ENCODE data around the gene PRRX2. TPM values are rescaled to one million over a fixed set of nuclear protein-coding genes. Genes with fewer than 3 reads are reported as not detected.

The PRRX2 gene
- 0.13 TPM in 1 of 2 replicates, not detected in the other for total RNA-seq

- Histone ChIP-seq H3K4me3 (ENCODE audit: low read depth, low read length) (no peak within 1 kb of the TSS), H3K36me3 (ENCODE audit: control insufficient read depth, insufficient read depth, low read length) (no peaks in the 10 kb centered on the region), H3K27me3 (ENCODE audit: control insufficient read depth, insufficient read depth, low read length) (peaks cover 31% of the 10 kb centered on the region)
- TF ChIP-seq, protein P1, sequence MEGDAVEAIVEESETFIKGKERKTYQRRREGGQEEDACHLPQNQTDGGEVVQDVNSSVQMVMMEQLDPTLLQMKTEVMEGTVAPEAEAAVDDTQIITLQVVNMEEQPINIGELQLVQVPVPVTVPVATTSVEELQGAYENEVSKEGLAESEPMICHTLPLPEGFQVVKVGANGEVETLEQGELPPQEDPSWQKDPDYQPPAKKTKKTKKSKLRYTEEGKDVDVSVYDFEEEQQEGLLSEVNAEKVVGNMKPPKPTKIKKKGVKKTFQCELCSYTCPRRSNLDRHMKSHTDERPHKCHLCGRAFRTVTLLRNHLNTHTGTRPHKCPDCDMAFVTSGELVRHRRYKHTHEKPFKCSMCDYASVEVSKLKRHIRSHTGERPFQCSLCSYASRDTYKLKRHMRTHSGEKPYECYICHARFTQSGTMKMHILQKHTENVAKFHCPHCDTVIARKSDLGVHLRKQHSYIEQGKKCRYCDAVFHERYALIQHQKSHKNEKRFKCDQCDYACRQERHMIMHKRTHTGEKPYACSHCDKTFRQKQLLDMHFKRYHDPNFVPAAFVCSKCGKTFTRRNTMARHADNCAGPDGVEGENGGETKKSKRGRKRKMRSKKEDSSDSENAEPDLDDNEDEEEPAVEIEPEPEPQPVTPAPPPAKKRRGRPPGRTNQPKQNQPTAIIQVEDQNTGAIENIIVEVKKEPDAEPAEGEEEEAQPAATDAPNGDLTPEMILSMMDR (IDR thresholded peaks at IDR 0.05; ENCODE audit: insufficient read depth, low read length, severe bottlenecking), result no peak
- FAIRE-seq (no peak), DNase-seq (ENCODE audit: low read depth) (no peak)
Observed at GRCh38 chr9:129665389-129665775, at the start of gene PRRX2. Gene PRRX2 (plus strand): TSS chr9:129665647. CDS start chr9:129665868, 221 bp downstream.

- TF ChIP-seq, protein P1 (IDR thresholded peaks at IDR 0.05; ENCODE audit: insufficient read depth, low read length, severe bottlenecking), result peak; percentile 74
Observed at GRCh38 chr9:129617167-129617566, 48.3 kb upstream of the PRRX2 start.

GRCh38 chr9:129619787-129620668, 45.4 kb upstream of the PRRX2 start:
- H3K27me3 ChIP-seq (ENCODE audit: control insufficient read depth, insufficient read depth, low read length), result no peaks in the 10 kb centered on the region
- H3K4me3 ChIP-seq (ENCODE audit: low read depth, low read length), result peak overlapping the region; percentile 40
- no peaks in the 10 kb centered on the region for H3K36me3 ChIP-seq (ENCODE audit: control insufficient read depth, insufficient read depth, low read length)
- FAIRE-seq (no peak), DNase-seq (ENCODE audit: low read depth) (no peak)
- TF ChIP-seq, protein P1 (IDR thresholded peaks at IDR 0.05; ENCODE audit: insufficient read depth, low read length, severe bottlenecking), result peak; percentile 13

More at GRCh38 chr9:129617167-129617566, 48.3 kb upstream of the PRRX2 start:
- Histone ChIP-seq H3K36me3 (ENCODE audit: control insufficient read depth, insufficient read depth, low read length) (no peaks in the 10 kb centered on the region), H3K4me3 (ENCODE audit: low read depth, low read length) (no peak overlapping the region), H3K27me3 (ENCODE audit: control insufficient read depth, insufficient read depth, low read length) (peaks cover 4% of the 10 kb centered on the region)
- DNase-seq (ENCODE audit: low read depth) (peak; percentile 74), FAIRE-seq (peak; percentile 28)

GRCh38 chr9:129620669-129621295, 44.7 kb upstream of the PRRX2 start, which contains the start of gene C9orf50:
Gene C9orf50 (minus strand): TSS chr9:129621101. CDS start chr9:129620574, 527 bp downstream.
- no peak for DNase-seq (ENCODE audit: low read depth)
- H3K36me3 ChIP-seq (ENCODE audit: control insufficient read depth, insufficient read depth, low read length), result no peaks in the 10 kb centered on the region
- FAIRE-seq, result no peak
- TF ChIP-seq, protein P1 (IDR thresholded peaks at IDR 0.05; ENCODE audit: insufficient read depth, low read length, severe bottlenecking), result no peak
- no peaks in the 10 kb centered on the region for H3K27me3 ChIP-seq (ENCODE audit: control insufficient read depth, insufficient read depth, low read length)
- H3K4me3 ChIP-seq (ENCODE audit: low read depth, low read length), result peak within 1 kb of the TSS; percentile 40

DNA sequence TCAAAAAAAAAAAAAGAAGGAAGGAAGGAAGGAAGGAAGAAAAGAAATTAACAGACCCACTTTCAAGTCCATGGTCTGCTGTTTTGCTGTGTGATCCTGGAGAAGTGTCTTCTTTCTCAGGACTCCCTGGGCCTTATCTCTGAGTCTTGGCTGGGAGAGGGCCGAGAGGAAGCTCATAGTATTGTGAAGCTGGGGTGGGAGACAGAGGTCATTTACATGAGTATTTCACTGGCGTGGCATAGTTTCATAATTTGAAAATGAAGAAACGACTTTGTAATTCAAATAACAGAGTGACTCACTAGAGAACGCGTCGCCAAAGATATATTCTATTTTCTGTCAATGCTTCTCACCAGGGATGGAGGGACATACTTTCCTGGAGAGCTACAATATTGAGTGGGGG, 42.1 kb upstream of the PRRX2 start:
- no peaks in the 10 kb centered on the region for H3K27me3 ChIP-seq (ENCODE audit: control insufficient read depth, insufficient read depth, low read length)
- TF ChIP-seq, protein P1 (IDR thresholded peaks at IDR 0.05; ENCODE audit: insufficient read depth, low read length, severe bottlenecking), result no peak
- FAIRE-seq (no peak), DNase-seq (ENCODE audit: low read depth) (no peak)
- peaks cover 3% of the 10 kb centered on the region for H3K36me3 ChIP-seq (ENCODE audit: control insufficient read depth, insufficient read depth, low read length)
- no peak overlapping the region for H3K4me3 ChIP-seq (ENCODE audit: low read depth, low read length)
